VCaP (cell line): ENCODE data around the gene TTLL7.

Source experiments
- H3K27ac ChIP-seq: fragments of 450-650 bp; 2 replicates; pipeline ENCODE4 v1.5.1; 2017
- TF ChIP-seq, protein P1 (sequence below): fragments of 450-650 bp; conservative IDR thresholded peaks from 2 replicates; pipeline ENCODE4 v1.5.1; 2017; ENCODE audit warnings: mild to moderate bottlenecking, moderate library complexity

TTLL7 gene

DNA sequence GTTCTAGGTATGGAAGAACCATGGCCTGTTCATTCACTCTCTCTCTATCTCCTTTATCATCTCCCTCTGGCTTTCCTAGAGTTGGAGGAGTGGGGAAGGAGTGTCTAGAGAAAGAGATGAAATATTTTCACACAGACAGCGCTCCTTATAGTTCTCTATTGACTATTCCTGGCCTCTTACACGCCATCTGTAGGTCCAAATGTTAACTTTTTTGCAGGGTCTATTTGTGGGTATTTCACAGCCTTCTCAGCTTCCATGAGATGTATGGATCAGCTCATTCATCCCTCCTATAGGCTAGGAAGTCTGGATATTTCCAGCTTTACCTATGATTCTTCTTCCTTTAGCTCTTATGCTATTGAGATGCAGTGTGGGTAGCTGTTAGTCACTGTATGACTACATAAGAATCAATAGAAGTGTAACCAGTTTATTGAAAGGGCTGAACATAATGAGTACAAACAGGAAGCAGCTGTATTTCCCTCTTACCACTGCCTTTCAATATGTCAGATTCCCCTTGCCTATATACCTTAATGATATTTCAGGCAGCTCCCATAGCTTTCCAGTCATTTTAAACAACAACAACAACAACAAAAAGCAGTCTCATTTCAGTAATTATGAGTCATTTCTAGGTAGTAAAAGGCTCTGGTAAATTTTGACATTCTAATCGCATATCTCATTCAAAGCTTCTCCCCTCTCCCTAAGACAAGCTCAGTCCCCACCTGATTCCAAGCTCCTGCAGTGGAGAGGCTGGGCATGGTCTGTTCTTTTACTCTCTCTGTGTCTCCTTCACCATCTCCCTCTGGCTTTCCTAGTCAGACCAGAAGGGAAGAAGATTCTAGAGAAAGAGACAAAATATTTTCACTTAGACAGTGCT, 149.5 kb downstream of the TTLL7 start:
- TF ChIP-seq, protein P1, sequence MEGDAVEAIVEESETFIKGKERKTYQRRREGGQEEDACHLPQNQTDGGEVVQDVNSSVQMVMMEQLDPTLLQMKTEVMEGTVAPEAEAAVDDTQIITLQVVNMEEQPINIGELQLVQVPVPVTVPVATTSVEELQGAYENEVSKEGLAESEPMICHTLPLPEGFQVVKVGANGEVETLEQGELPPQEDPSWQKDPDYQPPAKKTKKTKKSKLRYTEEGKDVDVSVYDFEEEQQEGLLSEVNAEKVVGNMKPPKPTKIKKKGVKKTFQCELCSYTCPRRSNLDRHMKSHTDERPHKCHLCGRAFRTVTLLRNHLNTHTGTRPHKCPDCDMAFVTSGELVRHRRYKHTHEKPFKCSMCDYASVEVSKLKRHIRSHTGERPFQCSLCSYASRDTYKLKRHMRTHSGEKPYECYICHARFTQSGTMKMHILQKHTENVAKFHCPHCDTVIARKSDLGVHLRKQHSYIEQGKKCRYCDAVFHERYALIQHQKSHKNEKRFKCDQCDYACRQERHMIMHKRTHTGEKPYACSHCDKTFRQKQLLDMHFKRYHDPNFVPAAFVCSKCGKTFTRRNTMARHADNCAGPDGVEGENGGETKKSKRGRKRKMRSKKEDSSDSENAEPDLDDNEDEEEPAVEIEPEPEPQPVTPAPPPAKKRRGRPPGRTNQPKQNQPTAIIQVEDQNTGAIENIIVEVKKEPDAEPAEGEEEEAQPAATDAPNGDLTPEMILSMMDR = no peak; the same call in 1 of the 2 replicates
- no peak overlapping the region for H3K27ac ChIP-seq

DNA sequence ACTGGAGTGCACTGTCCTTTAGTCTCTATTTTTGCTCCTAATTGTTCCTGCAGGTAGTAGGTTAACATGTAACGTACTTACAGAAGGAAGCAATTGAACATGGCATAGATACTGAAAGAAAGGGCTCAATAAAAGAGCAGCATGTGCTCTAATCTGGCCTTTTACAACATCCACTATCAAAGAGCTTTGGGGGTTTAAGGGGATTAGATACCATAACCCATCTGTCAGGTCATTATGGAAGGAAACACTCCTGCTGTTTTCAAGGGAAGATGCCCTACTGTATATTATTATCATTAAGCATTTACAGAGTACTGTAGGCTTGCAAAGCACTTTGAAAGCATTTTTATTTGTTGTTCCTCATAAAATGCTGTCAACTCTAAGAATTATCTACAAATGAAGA, 152.8 kb downstream of the TTLL7 start:
- no peak overlapping the region for H3K27ac ChIP-seq
- TF ChIP-seq, protein P1 = no peak

DNA sequence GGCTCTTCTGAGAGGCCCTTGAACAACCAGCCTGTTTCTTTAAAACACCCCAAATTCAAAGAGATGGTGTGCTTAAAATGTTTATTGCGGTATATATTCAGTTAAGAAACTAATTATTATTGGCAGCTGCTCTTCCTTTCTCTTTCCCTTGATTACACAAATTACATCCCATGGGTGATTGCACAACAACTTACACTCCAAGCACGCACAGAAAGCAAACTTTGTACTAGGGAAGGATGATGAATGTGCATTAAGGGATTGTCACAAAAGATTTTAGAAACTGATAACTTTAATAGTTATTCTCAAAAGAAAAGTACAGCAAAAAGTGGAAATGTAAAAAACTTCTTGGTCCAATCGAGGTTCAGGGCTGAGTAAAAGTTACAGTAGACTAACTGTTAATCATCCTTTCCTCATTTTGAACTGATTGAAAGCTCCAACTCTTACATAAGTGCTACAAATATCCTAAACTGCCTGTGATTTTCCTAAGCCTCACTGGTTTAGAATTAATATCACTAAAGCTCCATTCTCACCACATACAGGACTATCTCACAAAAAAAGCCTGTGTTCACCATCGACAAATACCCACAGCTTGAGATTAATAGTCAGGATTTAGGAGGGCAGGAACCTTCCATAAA, 153.4 kb downstream of the TTLL7 start:
- no peak overlapping the region for H3K27ac ChIP-seq
- TF ChIP-seq, protein P1 = no peak

DNA sequence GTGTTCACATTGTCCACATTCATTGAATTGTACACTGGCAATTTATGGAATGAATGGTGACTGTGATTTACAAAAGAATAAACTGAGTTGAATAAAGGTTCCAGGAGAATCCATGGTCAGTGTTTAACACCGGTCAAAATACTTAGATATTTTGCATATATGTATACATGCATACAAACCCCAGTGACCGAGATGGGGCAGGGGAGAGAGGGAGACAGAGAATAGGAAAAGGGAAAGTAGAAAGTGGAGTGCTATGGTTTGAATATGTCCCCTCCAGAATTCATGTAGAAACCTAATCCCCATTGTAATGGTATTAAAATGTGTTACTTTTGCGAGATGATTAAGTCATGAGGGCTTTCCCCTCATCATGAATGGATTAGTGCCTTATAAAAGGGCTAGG, 154.4 kb downstream of the TTLL7 start:
- H3K27ac ChIP-seq = no peak overlapping the region
- TF ChIP-seq, protein P1 = no peak

DNA sequence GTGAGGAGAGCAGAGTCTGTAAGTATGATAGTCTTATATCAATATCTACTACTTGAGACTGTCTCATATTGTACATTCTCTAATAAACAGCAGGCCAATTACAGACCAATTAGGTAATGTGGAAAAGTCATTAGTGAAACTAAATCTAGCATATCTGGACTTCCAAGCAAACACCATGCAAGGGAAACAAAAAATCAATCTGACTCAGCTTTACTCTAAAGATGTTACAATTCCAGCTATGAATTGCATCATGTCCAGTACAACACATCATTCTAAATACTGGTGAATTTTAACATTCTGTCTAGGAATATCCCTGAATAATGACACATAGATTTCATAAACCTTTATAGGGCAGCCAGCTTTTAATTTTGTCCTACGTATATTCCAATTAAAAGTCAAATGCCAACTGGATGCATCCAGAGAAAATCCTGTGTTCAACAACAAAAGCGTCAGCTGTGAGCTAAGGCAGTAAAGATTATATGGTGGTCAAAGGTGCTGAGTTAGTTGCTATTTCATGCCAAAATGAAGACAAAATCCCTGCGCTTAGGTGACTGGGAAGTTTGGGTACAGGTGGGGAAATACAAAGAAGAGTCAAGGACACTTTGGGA, 159.3 kb downstream of the TTLL7 start:
- H3K27ac ChIP-seq = no peak overlapping the region
- TF ChIP-seq, protein P1 = no peak

DNA sequence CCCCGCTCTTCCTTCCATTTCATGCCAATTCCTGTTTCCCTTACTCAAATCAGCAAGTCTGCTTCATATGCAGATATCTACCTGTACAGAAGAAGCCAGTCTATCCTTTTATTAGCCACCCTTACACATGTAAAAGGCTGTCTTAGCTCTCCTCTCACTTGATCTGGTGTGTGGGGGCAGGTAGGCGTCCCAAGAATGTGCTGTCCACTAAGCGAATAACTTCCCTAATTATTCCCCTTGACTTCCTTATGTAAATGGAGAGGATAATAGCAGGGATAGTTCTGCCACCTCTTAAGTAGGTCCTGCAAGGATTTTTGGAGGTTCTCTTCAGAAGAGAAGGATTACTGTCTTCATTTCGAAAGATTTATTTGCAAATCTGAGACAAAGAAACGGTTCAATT, 160.4 kb downstream of the TTLL7 start:
- TF ChIP-seq, protein P1 = no peak
- H3K27ac ChIP-seq = no peak overlapping the region

DNA sequence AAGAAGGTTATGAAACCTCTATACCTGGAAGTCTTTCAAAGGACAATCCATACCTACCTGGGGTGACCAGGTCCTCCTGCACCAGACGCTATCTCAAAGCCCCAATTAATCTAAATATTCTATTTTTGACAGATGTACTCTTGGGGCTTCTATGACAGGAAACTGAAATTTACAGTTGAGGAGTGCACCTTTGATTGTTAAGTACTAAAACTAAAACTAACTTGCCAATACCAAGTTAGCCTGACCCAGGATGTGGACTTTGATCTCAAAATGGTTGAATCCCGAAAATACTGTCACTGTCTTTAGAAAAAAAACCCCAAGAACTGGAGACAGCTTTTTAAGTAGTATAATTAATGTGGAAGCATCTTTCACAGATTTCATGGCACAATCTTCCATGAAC, 162.4 kb downstream of the TTLL7 start:
- no peak overlapping the region for H3K27ac ChIP-seq
- TF ChIP-seq, protein P1 = no peak
